Right lobe of liver (tissue), 6 donors: Measurements from ENCODE around the gene HMGN4. TPM values are rescaled to one million over a fixed set of nuclear protein-coding genes. Genes with fewer than 3 reads are reported as not detected.

ENCODE experiments used
- ATAC-seq, 4 donors: fragments of 200-7000 bp; cut with Tn5 transposase; one replicate each; pipeline ENCODE4 v1.9.1; 2020; ENCODE audit warnings: mild to moderate bottlenecking in 4 of 4, moderate library complexity in 4 of 4
- DNase-seq, 3 donors: peaks; one replicate each; pipeline ENCODE4 v3.0.0-alpha.2; 2020
- H3K27ac ChIP-seq, 3 donors: fragments of 200-600 bp; one replicate each; pipeline ENCODE4 v1.8.0; 2022
- H3K27me3 ChIP-seq, 2 donors: fragments of 200-600 bp; one replicate each; pipeline ENCODE4 v1.8.0; 2022
- H3K36me3 ChIP-seq, 4 donors: fragments of 200-600 bp; sonication (generic) in 1 of 4; one replicate each; pipeline versions ENCODE4 v1.5.1 to v1.8.0; 2017 to 2022; ENCODE audit warnings: control low read depth in 1 of 4
- H3K4me1 ChIP-seq, 4 donors: fragments of 200-600 bp; sonication (generic) in 1 of 4; one replicate each; pipeline versions ENCODE4 v1.5.1 to v1.8.0; 2017 to 2022; ENCODE audit warnings: control low read depth in 1 of 4
- H3K4me3 ChIP-seq, 3 donors: fragments of 200-600 bp; one replicate each; pipeline ENCODE4 v1.8.0; 2022
- H3K9me3 ChIP-seq, 4 donors: fragments of 200-600 bp; sonication (generic) in 1 of 4; one replicate each; pipeline versions ENCODE4 v1.5.1 to v1.8.0; 2017 to 2022; ENCODE audit warnings: control low read depth in 1 of 4
- POLR2A ChIP-seq: fragments of 450-650 bp; IDR thresholded peaks from one replicate; pipeline ENCODE4 v1.6.1; 2017; ENCODE audit warnings: antibody characterized with exemption, mild to moderate bottlenecking
- WGBS: methylation state at CpG from one replicate; pipeline ENCODE4 v1.1.6; 2018; ENCODE audit warnings: low coverage, low lambda C conversion rate; ENCODE audit not compliant: insufficient coverage; ENCODE audit errors: missing lambda C conversion rate; 5-methylcytosine and 5-hydroxymethylcytosine counted together
- intact Hi-C, 2 donors: fragments of 100-400 bp; cut with DNase I; formaldehyde crosslinking; loops; one replicate each; pipeline versions ENCODE4 v1.11.2 to v1.14.1; 2022
- total RNA-seq, 6 experiments: library from RNA; depleted of rRNA in 2 of 6; stranded (reverse); fragments of >200 nt in 2 of 6; fragmentation: NEBNext Ultra II Directional in 3 of 6; extraction: Animal tissue kit (Norgen Biotek cat#: 25700) in 3 of 6; gene quantifications; one replicate each; pipeline versions ENCODE4 v1.1.0 to v1.2.4, GENCODE V29; 2016 to 2023
- TF ChIP-seq, protein P1 (sequence below), 4 donors: fragments of 200-600 bp in 3 of 4; fragments of 450-650 bp in 1 of 4; IDR thresholded peaks; one replicate each; pipeline versions ENCODE4 v1.5.1 to v1.8.0; 2016 to 2022; ENCODE audit warnings: antibody characterized with exemption in 4 of 4, mild to moderate bottlenecking in 2 of 4
- donor health status: DM: no; HTN: yes; CAD: no.
- donor health status: DM: no; HTN: no; CAD: no.
- donor health status: DM: no; HTN: no; CAD: no.
- donor health status: DM: no; HTN: yes; CAD: no.
- donor health status: DM: no; HTN: yes; CAD: no.

HMGN4 gene
- total RNA-seq, 6 experiments from 2014 or later, result 5.8 to 13.2 (median 9.1) TPM

- no peaks in the 10 kb centered on the region for H3K27me3 ChIP-seq
- intact Hi-C loops, result no loop called here
- DNase-seq, result no peak
Observed at GRCh38 chr6:26494117-26494516, 44.0 kb upstream of the HMGN4 start.

GRCh38 chr6:26495281-26495680, 42.9 kb upstream of the HMGN4 start:
- Histone ChIP-seq H3K9me3 (no peaks in the 10 kb centered on the region), H3K36me3 (no peaks in the 10 kb centered on the region), H3K4me1 (no peaks in the 10 kb centered on the region), H3K27me3 (no peaks in the 10 kb centered on the region), H3K27ac (no peak overlapping the region), H3K4me3 (no peak overlapping the region)
- WGBS, result 38% methylated on average over 1 of the region's 1 CpG
- intact Hi-C loops, result no loop called here
- ATAC-seq, result no peak
- no peak for DNase-seq
- TF ChIP-seq, protein P1, sequence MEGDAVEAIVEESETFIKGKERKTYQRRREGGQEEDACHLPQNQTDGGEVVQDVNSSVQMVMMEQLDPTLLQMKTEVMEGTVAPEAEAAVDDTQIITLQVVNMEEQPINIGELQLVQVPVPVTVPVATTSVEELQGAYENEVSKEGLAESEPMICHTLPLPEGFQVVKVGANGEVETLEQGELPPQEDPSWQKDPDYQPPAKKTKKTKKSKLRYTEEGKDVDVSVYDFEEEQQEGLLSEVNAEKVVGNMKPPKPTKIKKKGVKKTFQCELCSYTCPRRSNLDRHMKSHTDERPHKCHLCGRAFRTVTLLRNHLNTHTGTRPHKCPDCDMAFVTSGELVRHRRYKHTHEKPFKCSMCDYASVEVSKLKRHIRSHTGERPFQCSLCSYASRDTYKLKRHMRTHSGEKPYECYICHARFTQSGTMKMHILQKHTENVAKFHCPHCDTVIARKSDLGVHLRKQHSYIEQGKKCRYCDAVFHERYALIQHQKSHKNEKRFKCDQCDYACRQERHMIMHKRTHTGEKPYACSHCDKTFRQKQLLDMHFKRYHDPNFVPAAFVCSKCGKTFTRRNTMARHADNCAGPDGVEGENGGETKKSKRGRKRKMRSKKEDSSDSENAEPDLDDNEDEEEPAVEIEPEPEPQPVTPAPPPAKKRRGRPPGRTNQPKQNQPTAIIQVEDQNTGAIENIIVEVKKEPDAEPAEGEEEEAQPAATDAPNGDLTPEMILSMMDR (IDR thresholded peaks at IDR 0.05), result no peak
- TF ChIP-seq POLR2A, result no peak

More at GRCh38 chr6:26494117-26494516, 44.0 kb upstream of the HMGN4 start:
- no peaks in the 10 kb centered on the region for H3K4me1 ChIP-seq
- no peaks in the 10 kb centered on the region for H3K9me3 ChIP-seq
- H3K4me3 ChIP-seq, result no peak overlapping the region
- H3K36me3 ChIP-seq, result no peaks in the 10 kb centered on the region
- TF ChIP-seq, protein P1 (IDR thresholded peaks at IDR 0.05), result no peak
- no peak for TF ChIP-seq POLR2A
- H3K27ac ChIP-seq, result no peak overlapping the region
- 69% methylated on average over 3 of the region's 3 CpGs for WGBS
- no peak for ATAC-seq

- H3K9me3 ChIP-seq, result no peaks in the 10 kb centered on the region
- H3K27ac ChIP-seq, result no peak overlapping the region
- 47% methylated on average over 3 of the region's 4 CpGs for WGBS
- ATAC-seq, result no peak
- no peaks in the 10 kb centered on the region for H3K36me3 ChIP-seq
- H3K4me1 ChIP-seq, result peaks cover 0 to 5% (median 0%) of the 10 kb centered on the region in 4 donors
- DNase-seq, result no peak
- intact Hi-C loops, result no loop called here
- H3K27me3 ChIP-seq, result peaks cover 0 to 16% of the 10 kb centered on the region in 2 donors
- H3K4me3 ChIP-seq, result no peak overlapping the region
- TF ChIP-seq, protein P1 (IDR thresholded peaks at IDR 0.05), result no peak
- no peak for TF ChIP-seq POLR2A
Observed at GRCh38 chr6:26497610-26498009, 40.6 kb upstream of the HMGN4 start.

- Histone ChIP-seq H3K36me3 (no peaks in the 10 kb centered on the region), H3K4me1 (peaks cover 0 to 5% (median 0%) of the 10 kb centered on the region in 4 donors), H3K27ac (no peak within 1 kb of the TSS), H3K9me3 (no peaks in the 10 kb centered on the region), H3K27me3 (peaks cover 0 to 16% of the 10 kb centered on the region in 2 donors), H3K4me3 (no peak within 1 kb of the TSS)
- TF ChIP-seq, protein P1 (IDR thresholded peaks at IDR 0.05), result no peak
- TF ChIP-seq POLR2A, result no peak
- WGBS, result 44% methylated on average over 2 of the region's 2 CpGs
- DNase-seq (no peak), ATAC-seq (no peak)
- intact Hi-C loops, result no loop called here
Observed at GRCh38 chr6:26500102-26500501, 38.1 kb upstream of the HMGN4 start, which contains the start of gene BTN1A1. BTN1A1 (plus strand) TSS chr6:26500303; CDS start chr6:26501287, 984 bp downstream.
